Limb (tissue), 2 donors: ENCODE data around the gene RELA.

Experiments used
- DNase-seq, 2 donors: peaks; one replicate each; pipeline ENCODE4 v3.0.0-alpha.2; 2016; ENCODE audit errors: extremely low spot score in 2 of 2

Gene RELA

GRCh38 chr11:65615229-65615949, 47.3 kb downstream of the RELA start, which contains the start of gene PCNX3:
Gene PCNX3, plus strand, starts transcription at chr11:65615776. Its CDS starts 536 bp downstream, at chr11:65616312.
- DNase-seq: peak; percentile 99 to 100

DNA sequence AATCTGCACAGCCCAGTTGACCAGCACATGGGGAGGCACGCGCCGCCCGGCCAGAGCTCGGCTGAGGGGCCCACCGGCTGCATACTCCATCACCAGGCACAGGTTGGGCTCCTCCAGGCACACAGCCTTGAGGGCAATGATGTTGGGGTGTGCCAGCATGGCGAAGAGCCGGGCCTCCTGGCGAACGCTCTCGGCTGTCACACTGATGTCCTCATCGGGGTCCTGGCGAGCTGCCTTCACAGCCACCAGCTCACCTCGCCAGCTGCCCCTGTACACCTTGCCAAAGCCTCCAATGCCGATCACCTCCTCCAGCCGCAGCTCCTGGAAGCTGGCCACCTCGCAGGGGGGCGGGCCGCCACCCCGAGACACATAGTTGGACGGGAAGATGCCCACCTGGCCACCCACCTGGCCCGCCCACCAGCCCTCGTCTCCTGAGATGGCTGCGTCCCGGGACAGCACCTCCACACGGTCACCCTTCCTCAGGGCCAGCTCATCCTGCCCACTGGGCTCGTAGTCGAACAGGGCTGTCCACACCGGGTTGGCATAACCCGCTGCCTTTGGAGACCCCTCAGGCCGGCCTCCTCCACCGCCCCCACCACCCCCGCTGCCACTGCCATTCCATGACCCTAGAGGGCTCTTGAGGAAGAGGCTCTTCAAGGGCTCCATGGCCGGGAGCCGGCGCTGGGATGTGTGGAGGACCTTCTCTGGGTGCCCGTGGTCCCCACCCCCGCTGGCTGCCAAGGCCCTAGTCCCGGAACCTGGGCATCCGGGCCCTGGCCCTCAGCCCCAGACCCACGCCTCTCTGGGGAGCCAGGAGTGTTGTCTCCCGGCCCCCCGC, 49.4 kb downstream of the RELA start:
- DNase-seq: no peak

DNA sequence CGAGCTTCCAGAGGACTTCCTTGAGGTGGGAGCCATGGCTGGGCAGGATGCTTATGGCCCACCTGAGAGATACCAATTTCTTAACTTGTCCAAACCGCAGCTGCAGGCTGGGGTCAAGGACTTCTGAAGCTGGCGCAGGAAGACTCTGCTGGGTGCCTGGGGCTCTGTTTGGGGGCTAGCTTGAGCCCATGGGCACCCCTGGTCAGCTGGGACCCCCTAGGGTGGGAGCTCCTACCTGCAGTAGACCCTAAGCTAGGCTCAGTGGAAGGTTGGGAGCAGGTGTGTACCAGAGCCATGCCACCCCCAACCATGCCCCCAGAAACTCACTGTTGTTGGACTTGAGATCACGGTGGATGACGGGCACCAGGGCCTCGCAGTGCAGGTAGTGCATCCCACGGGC, 50.0 kb downstream of the RELA start:
- no peak for DNase-seq

DNA sequence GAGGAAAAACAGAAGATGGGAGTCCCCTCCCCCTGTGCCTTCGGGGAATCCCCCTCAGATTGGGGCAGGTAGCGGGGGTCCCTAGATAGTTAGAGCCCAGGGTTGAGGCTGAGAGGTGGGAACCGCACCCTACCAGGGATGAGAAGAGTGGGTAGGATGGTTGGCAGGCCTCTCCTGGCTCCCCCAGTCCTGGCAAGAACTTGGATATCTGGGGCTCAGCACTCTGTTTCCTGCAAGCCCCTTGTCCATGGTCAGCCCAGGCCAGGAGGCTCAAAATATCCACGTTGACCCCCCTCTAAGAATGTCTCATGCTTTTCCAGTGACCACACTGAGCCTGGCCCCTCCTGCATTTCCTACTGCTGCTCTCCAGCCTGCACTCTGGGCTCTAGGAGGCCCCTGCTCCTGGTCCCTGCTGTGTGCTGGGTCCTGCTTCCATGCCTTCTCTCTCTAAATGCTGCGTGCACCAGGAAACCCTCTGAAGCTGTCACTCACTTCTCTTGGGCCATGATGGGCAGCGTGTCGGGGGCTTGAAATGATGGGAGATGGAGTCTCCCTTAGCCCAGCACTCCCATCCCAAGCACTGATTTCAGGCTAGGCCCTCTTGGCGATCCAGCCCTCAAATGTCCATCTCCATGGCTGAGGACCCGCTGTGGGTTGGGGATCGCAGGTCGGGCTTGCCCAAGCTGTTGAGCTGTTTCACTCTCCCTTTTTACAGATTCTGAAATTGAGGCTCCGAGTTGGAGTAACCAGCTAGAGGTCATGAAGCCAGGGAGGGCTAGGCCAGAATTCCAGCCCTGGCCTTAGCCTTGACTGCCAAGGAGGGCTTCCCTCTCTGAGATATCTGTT, 50.7 kb downstream of the RELA start:
- no peak for DNase-seq

- DNase-seq: no peak
Measured at GRCh38 chr11:65611028-65611757, 51.5 kb downstream of the RELA start.

DNA sequence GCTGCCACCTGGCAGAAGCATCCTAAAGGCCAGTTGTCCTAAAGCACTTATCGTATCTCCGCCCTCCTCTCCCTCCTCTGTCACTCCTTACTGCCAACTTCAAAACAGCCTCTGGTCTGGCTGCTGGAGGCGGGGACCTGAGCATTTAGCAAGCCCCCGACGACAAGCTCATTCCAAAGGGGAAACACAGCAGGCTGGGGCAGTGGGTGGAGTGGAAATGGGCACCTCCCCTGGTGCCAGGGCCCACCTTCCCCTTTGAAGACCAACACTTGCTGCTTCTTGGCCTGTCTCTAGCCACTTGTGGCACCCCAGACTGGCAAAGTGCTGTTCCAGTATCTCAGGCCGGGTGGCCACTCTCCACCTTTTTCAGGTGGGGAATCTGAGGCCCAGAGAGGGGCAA, 52.3 kb downstream of the RELA start:
- DNase-seq: no peak

DNA sequence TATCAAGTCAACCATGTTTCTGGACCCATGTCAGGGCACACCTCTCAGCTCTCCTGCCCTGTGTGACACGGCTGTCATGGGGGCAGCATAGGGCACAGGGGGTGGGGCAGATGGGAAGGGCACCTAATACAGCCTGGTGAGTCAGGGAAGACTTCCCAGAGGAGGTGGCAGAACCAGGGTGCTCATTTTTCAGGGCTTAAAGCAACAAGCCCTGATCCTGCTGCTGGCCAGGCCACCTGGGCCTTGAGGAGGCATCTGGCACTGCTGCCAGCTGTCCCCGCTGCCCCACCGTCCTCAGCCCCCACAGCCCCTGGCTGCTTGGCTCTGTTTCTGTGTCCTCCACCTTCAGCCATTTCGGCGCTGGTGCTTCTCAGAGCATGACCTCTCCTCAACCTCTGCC, 53.1 kb downstream of the RELA start:
- no peak for DNase-seq

- no peak for DNase-seq
Measured at GRCh38 chr11:65609229-65609628, 53.5 kb downstream of the RELA start.

DNA sequence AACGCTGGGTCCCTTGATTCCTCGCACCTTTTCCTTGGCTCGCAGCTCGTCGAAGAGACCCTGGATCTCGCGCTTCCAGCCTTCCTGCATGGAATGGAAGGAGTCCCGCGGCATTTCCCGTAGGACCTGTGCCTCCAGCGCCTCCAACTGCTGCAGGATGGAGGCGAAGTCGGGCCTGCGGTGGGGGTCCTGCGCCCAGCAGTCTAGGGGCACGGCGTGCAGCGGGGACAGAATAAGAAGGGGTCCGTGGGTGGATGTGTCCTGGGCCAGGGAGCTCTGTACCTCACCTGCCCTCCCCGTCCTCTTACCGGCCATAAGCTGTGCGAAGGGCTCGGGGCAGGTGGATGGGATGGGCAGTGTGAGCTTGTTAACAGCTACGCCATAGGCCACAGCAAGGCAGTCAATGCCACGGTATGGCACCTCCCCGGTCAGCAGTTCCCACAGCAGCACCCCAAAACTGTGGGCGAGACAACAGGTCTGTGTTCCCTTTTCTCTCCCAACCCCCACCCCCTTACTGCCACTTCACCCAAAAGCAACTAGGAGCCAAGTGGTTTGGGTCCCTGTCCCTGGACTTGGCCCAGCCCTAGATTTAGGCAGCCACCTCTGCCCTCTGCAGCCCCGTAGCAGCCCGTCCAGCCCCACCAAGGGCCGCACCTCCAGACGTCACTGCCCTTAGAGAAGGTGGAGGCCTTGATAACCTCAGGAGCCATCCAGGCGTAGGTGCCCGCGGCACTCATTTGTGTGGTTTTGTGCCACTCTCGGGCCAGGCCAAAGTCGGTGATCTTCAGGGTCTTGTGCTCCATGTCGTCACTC, 54.9 kb downstream of the RELA start:
- DNase-seq: no peak

DNA sequence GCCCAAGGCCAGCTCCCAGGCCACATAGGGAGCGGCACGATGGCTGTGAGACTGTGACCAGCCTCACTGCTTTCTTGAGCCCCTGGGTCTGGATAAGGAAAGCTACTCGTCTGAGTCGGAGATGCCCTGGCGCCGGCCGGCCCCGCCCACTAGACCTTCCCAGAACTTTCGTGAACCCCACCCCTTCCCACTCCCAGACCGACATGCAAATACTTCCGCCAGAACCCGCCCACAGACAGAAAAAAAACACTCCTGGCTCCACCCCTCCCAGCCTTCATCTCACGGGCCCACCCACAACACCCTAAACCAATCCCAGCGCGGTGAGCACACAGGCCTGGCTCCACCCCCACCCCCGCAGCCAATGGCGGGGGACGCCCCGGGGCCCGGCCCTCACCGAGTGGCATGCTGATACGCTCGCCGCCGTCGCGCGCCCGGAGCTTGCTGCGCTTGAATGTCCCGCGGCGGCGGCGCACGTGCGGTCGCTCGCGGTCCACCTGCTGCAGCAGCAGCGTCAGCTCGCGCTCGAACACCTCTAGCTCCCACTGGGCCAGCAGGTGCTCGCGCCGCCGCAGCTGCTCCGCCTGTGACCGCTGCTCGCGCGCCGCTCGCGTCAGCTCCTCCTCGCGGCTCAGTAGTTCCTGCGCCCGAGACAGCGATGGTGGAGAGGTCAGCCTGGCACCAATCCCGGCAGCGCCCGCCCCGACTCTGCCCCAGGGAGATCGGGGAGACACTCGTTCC, 55.7 kb downstream of the RELA start:
- peak; percentile 94 to 96 for DNase-seq

DNA sequence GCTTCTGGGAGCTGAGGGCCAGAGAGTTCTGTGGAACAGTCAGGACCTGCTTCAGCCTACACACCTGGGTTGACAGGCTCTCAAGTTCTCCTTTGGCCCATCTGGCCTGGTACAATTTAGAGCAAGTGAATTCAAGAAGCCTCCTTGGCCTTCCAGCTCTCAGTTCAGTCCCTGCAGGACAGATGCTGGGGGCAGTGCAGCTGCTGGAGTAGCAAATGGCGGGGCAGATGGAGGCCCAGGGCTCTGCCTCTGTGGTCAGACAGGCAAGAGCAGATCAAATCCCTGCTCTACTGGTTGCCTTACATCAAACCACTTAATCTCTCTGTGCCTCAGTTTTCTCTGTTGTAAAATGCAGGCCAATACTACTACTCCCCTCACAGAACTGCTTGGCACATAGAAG, 58.5 kb downstream of the RELA start:
- DNase-seq: no peak
